HFF-Myc (cell line): ENCODE results near the gene GHSR.

Experiments used
- DNase-seq: peaks from one replicate; pipeline ENCODE4 v3.0.0-alpha.2; 2011; ENCODE audit warnings: low read depth; ENCODE audit errors: extremely low read depth
- H3K4me3 ChIP-seq: replicated peaks from 2 replicates; pipeline ENCODE4 v1.5.1; 2011; ENCODE audit warnings: low read depth, mild to moderate bottlenecking, control low read depth, low read length
- TF ChIP-seq, protein P1 (sequence below): IDR thresholded peaks from 2 replicates; pipeline ENCODE4 v1.5.1; 2012; ENCODE audit warnings: mild to moderate bottlenecking, low read depth, low read length, control low read depth; ENCODE audit errors: missing control alignments

The GHSR gene

DNA sequence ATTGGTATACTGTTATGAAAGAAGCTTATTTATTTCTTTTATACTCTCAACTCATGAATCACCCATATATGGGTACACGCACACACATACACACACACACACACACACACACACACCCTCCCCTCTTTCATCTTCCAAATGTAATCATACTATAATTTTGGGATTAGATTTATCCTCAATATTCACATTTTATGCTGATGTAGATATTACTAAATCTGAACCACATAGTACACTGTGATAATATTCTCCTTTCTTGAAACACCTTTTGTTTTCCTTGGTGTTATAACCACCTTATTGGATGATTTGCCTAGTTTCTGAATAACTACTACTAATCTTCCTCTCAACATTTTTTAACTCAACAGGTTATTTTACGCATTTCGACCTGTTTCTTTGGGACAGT is 8.1 kb upstream of the GHSR start:
- DNase-seq: no peak
- no peak overlapping the region for H3K4me3 ChIP-seq
- TF ChIP-seq, protein P1, sequence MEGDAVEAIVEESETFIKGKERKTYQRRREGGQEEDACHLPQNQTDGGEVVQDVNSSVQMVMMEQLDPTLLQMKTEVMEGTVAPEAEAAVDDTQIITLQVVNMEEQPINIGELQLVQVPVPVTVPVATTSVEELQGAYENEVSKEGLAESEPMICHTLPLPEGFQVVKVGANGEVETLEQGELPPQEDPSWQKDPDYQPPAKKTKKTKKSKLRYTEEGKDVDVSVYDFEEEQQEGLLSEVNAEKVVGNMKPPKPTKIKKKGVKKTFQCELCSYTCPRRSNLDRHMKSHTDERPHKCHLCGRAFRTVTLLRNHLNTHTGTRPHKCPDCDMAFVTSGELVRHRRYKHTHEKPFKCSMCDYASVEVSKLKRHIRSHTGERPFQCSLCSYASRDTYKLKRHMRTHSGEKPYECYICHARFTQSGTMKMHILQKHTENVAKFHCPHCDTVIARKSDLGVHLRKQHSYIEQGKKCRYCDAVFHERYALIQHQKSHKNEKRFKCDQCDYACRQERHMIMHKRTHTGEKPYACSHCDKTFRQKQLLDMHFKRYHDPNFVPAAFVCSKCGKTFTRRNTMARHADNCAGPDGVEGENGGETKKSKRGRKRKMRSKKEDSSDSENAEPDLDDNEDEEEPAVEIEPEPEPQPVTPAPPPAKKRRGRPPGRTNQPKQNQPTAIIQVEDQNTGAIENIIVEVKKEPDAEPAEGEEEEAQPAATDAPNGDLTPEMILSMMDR: no peak

DNA sequence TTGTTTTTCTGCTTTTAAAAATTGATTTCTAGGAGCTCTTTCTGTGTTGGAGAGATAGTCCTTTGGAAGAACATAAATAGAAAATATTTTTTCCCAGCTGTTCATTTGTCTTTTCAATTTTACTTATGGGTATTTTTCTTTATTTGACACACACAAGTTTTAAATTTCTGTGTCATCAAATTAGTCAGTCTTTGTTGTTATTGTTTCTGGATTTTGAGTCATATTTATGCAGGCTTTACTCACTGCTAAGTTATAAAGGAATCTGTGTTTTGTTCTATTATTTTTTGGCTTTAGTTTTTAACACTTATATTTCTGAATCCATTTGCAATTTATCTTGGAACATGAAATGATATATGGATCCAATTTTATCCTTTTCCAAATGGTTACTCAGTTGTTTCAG is 5.9 kb upstream of the GHSR start:
- DNase-seq: no peak
- TF ChIP-seq, protein P1: no peak
- no peak overlapping the region for H3K4me3 ChIP-seq

DNA sequence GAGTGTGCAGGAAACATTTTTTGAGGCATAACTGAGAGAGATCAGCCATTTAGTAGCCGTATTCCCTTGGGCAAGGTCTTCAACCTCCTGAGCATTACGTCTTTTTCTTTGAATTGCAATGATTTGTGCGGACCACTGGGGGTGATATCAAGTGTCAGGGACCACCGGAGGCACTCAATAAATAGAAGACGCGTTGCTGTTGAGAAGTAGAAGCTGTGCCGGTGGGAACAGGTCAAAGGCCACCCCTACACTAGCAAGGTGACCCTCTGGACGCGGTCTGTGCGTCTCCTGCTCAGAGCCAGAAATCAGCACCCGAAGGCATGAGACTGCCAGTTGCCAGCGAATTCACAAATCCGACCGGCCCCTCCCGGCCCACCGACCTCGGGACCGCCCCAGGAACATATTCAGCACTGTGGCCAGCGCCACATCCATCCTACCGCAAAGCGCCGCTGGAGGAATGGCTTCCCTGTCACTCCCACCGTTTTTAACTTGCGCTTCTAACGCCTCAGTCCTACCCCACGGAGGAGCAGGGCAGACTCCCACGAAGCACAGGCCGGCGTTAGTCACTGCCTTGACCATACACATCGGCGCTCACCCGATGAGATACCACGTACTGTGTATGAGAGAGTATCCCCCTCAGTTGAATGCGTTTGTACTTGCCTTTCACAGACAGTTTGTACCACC is 1.4 kb upstream of the GHSR start:
- TF ChIP-seq, protein P1: no peak
- H3K4me3 ChIP-seq: no peak overlapping the region
- no peak for DNase-seq

DNA sequence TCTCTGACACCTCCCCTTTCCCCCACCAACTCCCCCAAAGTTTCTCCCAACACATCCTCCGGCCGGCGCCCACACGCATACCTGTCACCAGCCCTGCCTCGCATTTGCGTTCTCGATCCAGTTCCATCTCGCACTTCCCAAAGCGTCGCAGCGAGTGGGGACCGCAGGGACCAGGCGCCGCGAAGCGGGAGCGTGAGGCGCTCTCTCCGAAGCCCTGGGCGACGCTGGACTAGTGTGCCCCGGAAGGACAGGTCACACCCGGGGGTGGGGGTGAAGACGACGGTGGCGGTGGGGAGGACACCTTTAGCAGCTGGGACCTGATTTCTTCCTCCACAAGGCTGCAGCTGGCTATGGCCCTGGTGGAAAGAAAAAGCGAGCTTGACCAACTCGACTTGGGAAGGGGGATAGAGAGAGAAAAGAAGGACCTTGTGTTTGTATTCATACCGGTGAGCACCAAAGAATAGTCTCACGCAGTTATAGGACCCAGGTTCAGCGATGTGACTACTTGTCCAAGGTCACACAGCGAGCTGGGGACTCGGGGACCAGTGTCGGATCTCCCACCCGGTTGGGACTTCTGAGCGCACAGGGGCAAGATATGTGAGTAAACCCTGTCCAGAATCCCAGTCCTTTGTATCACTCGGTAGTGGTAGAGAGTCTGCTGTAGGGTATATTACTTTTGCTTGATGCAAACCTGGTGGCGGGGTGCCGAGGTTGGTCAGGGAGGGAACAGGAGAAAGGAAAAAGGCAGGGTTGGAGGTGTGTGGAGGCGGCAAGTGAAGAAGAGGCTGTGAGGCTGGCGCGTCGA is 607 bp upstream of the GHSR start:
- no peak overlapping the region for H3K4me3 ChIP-seq
- TF ChIP-seq, protein P1: no peak
- no peak for DNase-seq

DNA sequence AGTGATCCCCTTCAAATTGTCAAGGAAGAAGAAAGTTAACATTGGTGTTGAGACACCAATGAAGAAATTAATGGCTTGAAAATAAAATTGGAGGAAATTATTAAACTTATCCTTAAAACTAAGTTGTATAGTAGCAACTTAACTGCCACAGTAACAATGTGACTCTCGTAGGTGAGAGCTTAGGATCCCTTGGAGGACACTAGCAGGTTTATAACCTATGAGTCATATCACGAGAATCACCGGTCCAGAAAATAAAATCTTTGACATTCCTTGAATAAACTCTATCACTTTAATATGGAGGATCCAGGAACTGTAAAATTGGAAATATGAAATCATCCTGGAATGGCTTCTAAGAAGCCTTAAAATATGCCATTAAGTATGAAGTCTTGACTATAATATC is 2.1 kb downstream of the GHSR start:
- TF ChIP-seq, protein P1: no peak
- H3K4me3 ChIP-seq: no peak overlapping the region
- no peak for DNase-seq

DNA sequence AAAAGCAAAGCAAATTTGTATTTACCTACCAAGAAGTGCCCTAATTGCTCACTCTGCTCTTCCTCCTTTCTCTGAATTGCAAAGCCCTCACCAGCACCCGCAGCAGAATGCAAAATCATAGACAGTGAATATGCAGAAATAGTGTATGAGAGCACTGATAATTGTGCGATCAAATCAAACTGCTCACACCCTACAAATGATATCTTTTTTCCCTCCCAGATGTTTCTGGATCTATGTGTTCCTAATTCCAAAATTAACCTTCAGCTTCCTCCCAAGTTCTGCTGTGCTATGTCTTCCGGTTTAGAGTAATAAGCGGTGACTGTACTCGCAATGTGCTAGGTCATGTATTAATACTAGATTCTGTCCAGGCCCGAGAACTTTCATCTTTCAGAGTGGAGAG is 3.4 kb downstream of the GHSR start:
- no peak for DNase-seq
- TF ChIP-seq, protein P1: no peak
- H3K4me3 ChIP-seq: no peak overlapping the region
